Osteocyte (in vitro differentiated cells): ENCODE results near the gene MAP3K12. TPM values are rescaled to one million over a fixed set of nuclear protein-coding genes. Genes with fewer than 3 reads are reported as not detected.
A peak's percentile ranks its signal among the peaks of the same experiment; 100 is the strongest.
"Not testable (repeated sequence)": the region's sequence is repeated elsewhere in the genome, so short reads cannot be mapped to it uniquely, and the experiment has no call there.

Experiments used
- DNase-seq: peaks from one replicate; pipeline ENCODE4 v3.0.0; 2021; ENCODE audit warnings: mixed read lengths; ENCODE audit not compliant: unreplicated experiment; ENCODE audit errors: extremely low spot score
- H3K27ac Mint-ChIP-seq: one replicate; pipeline ENCODE4 v1.8.0; 2021; ENCODE audit warnings: mild to moderate bottlenecking, mixed read lengths; ENCODE audit not compliant: unreplicated experiment
- H3K27me3 Mint-ChIP-seq: one replicate; pipeline ENCODE4 v1.8.0; 2021; ENCODE audit warnings: mixed read lengths; ENCODE audit not compliant: unreplicated experiment
- H3K36me3 Mint-ChIP-seq: one replicate; pipeline ENCODE4 v1.8.0; 2021; ENCODE audit warnings: mixed read lengths; ENCODE audit not compliant: unreplicated experiment
- H3K4me1 Mint-ChIP-seq: one replicate; pipeline ENCODE4 v1.8.0; 2021; ENCODE audit warnings: mixed read lengths; ENCODE audit not compliant: unreplicated experiment
- H3K4me3 Mint-ChIP-seq: one replicate; pipeline ENCODE4 v1.8.0; 2021; ENCODE audit warnings: mild to moderate bottlenecking, moderate library complexity, mixed read lengths; ENCODE audit not compliant: unreplicated experiment
- H3K9me3 Mint-ChIP-seq: one replicate; pipeline ENCODE4 v1.8.0; 2021; ENCODE audit warnings: mixed read lengths; ENCODE audit not compliant: unreplicated experiment
- CTCF ChIP-seq: fragments of 200-600 bp; sonication (generic); IDR thresholded peaks from 2 replicates; pipeline ENCODE4 v1.5.0; 2021; ENCODE audit warnings: antibody characterized with exemption, mild to moderate bottlenecking, moderate library complexity
- long read RNA-seq: library from polyadenylated mRNA; unstranded; transcript quantifications from one replicate; pipeline ENCODE4 v2.0.0, GENCODE V29; 2021
- total RNA-seq: library from RNA; stranded (reverse); gene quantifications from 2 replicates; pipeline ENCODE4 v1.2.1, GENCODE V29; 2021

Gene MAP3K12, protein sequence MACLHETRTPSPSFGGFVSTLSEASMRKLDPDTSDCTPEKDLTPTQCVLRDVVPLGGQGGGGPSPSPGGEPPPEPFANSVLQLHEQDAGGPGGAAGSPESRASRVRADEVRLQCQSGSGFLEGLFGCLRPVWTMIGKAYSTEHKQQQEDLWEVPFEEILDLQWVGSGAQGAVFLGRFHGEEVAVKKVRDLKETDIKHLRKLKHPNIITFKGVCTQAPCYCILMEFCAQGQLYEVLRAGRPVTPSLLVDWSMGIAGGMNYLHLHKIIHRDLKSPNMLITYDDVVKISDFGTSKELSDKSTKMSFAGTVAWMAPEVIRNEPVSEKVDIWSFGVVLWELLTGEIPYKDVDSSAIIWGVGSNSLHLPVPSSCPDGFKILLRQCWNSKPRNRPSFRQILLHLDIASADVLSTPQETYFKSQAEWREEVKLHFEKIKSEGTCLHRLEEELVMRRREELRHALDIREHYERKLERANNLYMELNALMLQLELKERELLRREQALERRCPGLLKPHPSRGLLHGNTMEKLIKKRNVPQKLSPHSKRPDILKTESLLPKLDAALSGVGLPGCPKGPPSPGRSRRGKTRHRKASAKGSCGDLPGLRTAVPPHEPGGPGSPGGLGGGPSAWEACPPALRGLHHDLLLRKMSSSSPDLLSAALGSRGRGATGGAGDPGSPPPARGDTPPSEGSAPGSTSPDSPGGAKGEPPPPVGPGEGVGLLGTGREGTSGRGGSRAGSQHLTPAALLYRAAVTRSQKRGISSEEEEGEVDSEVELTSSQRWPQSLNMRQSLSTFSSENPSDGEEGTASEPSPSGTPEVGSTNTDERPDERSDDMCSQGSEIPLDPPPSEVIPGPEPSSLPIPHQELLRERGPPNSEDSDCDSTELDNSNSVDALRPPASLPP
- total RNA-seq, result 47.7 and 51.8 TPM in 2 replicates
- long read RNA-seq, full-length matches to known transcripts, result 3 of 10 reads
- long read RNA-seq, partial matches to known transcripts, result 1 of 10 reads
- long read RNA-seq, other reads (novel, unspliced or antisense), result 6 of 10 reads

DNA sequence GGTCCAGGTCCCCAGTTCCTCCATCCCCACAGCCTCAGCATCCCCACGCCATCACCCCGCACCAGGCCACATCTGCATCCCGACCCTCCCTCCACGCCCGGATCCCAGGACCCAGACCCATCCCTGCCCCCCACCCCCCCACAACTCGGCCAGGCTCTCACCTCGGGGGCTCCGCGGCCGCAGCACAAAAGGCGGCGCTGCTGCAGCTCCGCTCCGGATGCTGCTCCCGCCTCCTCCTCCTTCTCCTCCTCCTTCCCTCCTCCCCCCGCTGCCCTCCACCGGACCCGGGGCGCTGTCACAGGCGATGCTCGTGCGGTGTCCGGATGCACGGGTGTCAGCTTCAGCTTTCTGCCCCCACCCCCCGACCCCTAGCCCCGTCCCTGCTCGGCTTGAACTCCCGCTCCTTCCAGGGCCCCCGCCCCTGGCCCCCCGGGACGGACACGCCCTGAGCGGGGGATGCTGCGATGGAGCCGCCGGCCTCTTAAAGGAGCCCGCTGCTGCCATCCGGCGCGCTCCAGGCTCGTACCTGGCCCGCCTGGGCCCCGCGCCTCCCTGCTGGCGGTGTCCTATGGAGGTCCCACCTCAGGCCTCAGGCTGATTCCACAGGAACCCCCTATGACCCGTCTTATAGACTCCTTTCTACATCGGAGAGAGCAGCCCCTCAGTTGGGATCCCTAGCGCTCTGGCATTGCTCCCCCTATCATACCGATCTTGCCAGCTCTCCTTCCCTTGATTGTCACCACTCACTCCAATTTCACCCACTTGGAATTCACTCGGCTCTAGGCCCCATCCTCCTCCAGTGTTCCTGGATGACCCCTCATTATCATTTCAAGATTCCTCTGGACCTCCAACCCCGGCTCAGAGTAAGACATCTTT is at the start of gene MAP3K12:
Gene MAP3K12 (minus strand): TSS at position 193 of the 876 bp plus-strand sequence. CDS start 12,067 bp downstream, outside the sequence.
- Mint-ChIP-seq H3K27me3 (no peaks in the 10 kb centered on the region), H3K9me3 (no peaks in the 10 kb centered on the region), H3K36me3 (peaks cover under 1% of the 10 kb centered on the region), H3K4me1 (peaks cover 44% of the 10 kb centered on the region), H3K27ac (peak within 1 kb of the TSS; percentile 96), H3K4me3 (peak within 1 kb of the TSS; percentile 78)
- no peak for TF ChIP-seq CTCF
- no peak for DNase-seq

GRCh38 chr12:53548354-53548753 is 49.1 kb upstream of the MAP3K12 start:
- H3K9me3 Mint-ChIP-seq, H3K27ac Mint-ChIP-seq, DNase-seq, H3K27me3 Mint-ChIP-seq, H3K4me3 Mint-ChIP-seq: not testable (repeated sequence)
- H3K4me1 Mint-ChIP-seq, result peaks cover 19% of the 10 kb centered on the region
- H3K36me3 Mint-ChIP-seq, result peaks cover 10% of the 10 kb centered on the region

DNA sequence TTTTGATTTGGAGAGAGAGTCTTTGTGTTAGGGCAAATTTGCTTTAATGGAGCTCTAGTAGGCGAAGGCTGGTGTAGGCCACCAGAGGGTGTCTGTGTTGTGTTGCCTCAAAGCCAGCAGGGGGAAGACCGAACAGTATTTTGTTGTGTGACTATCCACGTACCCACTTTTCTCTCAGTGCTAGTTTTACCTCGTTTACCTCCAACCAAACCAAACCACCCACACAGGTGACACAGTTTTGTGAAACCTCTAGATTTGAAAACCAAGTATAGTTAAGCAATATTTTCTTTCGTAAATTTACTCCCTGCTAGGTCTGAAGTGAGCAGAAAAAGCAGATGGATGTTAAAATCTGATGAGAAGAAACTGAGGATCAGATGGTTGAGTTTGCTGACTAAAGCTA is 44.3 kb upstream of the MAP3K12 start:
- no peaks in the 10 kb centered on the region for H3K9me3 Mint-ChIP-seq
- DNase-seq, result peak; percentile 86
- peaks cover 11% of the 10 kb centered on the region for H3K36me3 Mint-ChIP-seq
- H3K27ac Mint-ChIP-seq, result peak overlapping the region; percentile 88
- H3K4me3 Mint-ChIP-seq, result no peak overlapping the region
- peak; percentile 96 for TF ChIP-seq CTCF
- H3K27me3 Mint-ChIP-seq, result no peaks in the 10 kb centered on the region
- H3K4me1 Mint-ChIP-seq, result peaks cover 8% of the 10 kb centered on the region

DNA sequence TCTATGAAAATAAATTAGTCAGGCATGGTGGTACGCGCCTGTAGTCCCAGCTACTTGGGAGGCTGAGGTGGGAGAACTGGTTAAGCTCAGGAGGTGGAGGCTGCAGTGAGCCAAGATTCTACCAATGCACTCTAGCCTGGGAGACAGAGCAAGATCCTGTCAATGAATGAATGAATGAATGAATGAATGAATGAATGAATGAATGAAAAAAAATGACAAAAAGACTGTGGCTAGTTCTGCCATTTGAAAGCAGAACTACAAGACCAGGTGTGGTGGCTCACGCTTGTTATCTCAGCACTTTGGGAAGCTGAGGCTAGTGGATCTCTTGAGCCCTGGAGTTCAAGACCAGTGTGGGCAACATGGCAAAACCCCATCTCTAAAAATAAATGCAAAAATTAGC is 40.3 kb upstream of the MAP3K12 start:
- peaks cover 27% of the 10 kb centered on the region for H3K36me3 Mint-ChIP-seq
- TF ChIP-seq CTCF, result no peak
- no peaks in the 10 kb centered on the region for H3K27me3 Mint-ChIP-seq
- no peak overlapping the region for H3K27ac Mint-ChIP-seq
- H3K4me1 Mint-ChIP-seq, result peaks cover 8% of the 10 kb centered on the region
- no peaks in the 10 kb centered on the region for H3K9me3 Mint-ChIP-seq
- H3K4me3 Mint-ChIP-seq, result no peak overlapping the region
- no peak for DNase-seq

GRCh38 chr12:53538209-53538689 is 39.0 kb upstream of the MAP3K12 start:
- H3K9me3 Mint-ChIP-seq, result no peaks in the 10 kb centered on the region
- DNase-seq, result no peak
- no peaks in the 10 kb centered on the region for H3K27me3 Mint-ChIP-seq

More at GRCh38 chr12:53538209-53538689, 39.0 kb upstream of the MAP3K12 start:
- Mint-ChIP-seq H3K27ac (no peak overlapping the region), H3K4me1 (no peaks in the 10 kb centered on the region), H3K36me3 (peaks cover 31% of the 10 kb centered on the region), H3K4me3 (no peak overlapping the region)
- TF ChIP-seq CTCF, result no peak
